Loucy (cell line): ENCODE data around the gene AKR1C3.

Experiments used
- H2AFZ ChIP-seq: fragments of 200-600 bp; sonication (generic); 2 replicates; pipeline ENCODE4 v1.6.0; 2016; ENCODE audit warnings: antibody characterized with exemption, mild to moderate bottlenecking, low read length, moderate library complexity
- H3F3A ChIP-seq: fragments of 200-600 bp; 2 replicates; pipeline ENCODE4 v1.6.0; 2016; ENCODE audit warnings: antibody characterized with exemption, low read depth, mild to moderate bottlenecking
- H3K27me3 ChIP-seq: fragments of 200-600 bp; sonication (generic); 2 replicates; pipeline ENCODE4 v1.6.1; 2014; ENCODE audit warnings: low read length, mild to moderate bottlenecking; ENCODE audit not compliant: insufficient read depth, poor library complexity, severe bottlenecking
- H3K36me3 ChIP-seq: fragments of 200-600 bp; sonication (generic); 2 replicates; pipeline ENCODE4 v1.6.1; 2016; ENCODE audit warnings: low read length; ENCODE audit not compliant: insufficient read depth
- H3K4me1 ChIP-seq: fragments of 200-600 bp; sonication (generic); 2 replicates; pipeline ENCODE4 v1.5.1; 2014; ENCODE audit warnings: low read length, mild to moderate bottlenecking; ENCODE audit not compliant: insufficient read depth, poor library complexity, severe bottlenecking
- H3K4me2 ChIP-seq: fragments of 200-600 bp; sonication (generic); 2 replicates; pipeline ENCODE4 v1.6.0; 2014; ENCODE audit warnings: antibody characterized with exemption, low read length, low read depth, mild to moderate bottlenecking; ENCODE audit not compliant: poor library complexity, severe bottlenecking
- H3K4me3 ChIP-seq: fragments of 200-600 bp; sonication (generic); 2 replicates; pipeline ENCODE4 v1.5.1; 2014; ENCODE audit warnings: low read length, mild to moderate bottlenecking, mixed read lengths; ENCODE audit not compliant: poor library complexity, severe bottlenecking
- H3K79me2 ChIP-seq: fragments of 200-600 bp; sonication (generic); 2 replicates; pipeline ENCODE4 v1.6.1; 2014; ENCODE audit warnings: low read length; ENCODE audit not compliant: insufficient read depth
- H3K9ac ChIP-seq: fragments of 200-600 bp; sonication (generic); 2 replicates; pipeline ENCODE4 v1.6.0; 2014; ENCODE audit warnings: mild to moderate bottlenecking, low read depth, low read length, moderate library complexity; ENCODE audit not compliant: poor library complexity, severe bottlenecking
- H3K9me2 ChIP-seq: fragments of 200-600 bp; sonication (generic); replicated peaks from 2 replicates; pipeline ENCODE4 v1.6.1; 2016; ENCODE audit warnings: low read depth, low read length, mixed read lengths
- H3K9me3 ChIP-seq: fragments of 200-600 bp; sonication (generic); 2 replicates; pipeline ENCODE4 v1.6.1; 2014; ENCODE audit warnings: mild to moderate bottlenecking, antibody characterized with exemption, low read length, low read depth; ENCODE audit not compliant: insufficient read depth
- H4K20me1 ChIP-seq: fragments of 200-600 bp; sonication (generic); 2 replicates; pipeline ENCODE4 v1.6.0; 2014; ENCODE audit warnings: antibody characterized with exemption, low read length, mild to moderate bottlenecking; ENCODE audit not compliant: insufficient read depth, poor library complexity, severe bottlenecking
- EZH2phosphoT487 ChIP-seq: fragments of 200-600 bp; IDR thresholded peaks from 2 replicates; pipeline ENCODE4 v1.6.1; 2018; ENCODE audit warnings: antibody characterized with exemption, mild to moderate bottlenecking, moderate library complexity, borderline replicate concordance
- TF ChIP-seq, protein P1 (sequence below): fragments of 200-600 bp; sonication (generic); conservative IDR thresholded peaks from 2 replicates; pipeline ENCODE4 v1.5.1; 2014; ENCODE audit warnings: mild to moderate bottlenecking, antibody characterized with exemption, low read length

AKR1C3 gene

DNA sequence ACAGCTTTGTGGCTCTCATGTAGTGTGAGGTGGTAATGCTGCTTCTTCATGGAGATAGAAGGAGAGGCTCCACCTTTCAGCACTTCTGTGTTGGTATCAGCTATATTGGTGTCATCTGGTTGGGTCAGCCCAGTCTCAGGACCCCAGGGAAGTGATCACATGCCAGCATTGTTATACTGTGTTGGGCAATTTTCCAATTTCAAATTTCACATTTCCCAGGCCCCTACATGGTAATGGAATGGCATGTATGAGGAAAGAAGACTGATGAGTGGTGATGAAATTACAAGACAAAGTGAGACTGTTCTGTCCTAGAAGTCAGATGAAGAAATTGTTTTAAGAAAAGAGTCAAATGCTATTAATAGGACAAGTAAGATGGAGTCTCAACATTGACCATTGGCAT, 3.7 kb upstream of the AKR1C3 start:
- TF ChIP-seq, protein P1, sequence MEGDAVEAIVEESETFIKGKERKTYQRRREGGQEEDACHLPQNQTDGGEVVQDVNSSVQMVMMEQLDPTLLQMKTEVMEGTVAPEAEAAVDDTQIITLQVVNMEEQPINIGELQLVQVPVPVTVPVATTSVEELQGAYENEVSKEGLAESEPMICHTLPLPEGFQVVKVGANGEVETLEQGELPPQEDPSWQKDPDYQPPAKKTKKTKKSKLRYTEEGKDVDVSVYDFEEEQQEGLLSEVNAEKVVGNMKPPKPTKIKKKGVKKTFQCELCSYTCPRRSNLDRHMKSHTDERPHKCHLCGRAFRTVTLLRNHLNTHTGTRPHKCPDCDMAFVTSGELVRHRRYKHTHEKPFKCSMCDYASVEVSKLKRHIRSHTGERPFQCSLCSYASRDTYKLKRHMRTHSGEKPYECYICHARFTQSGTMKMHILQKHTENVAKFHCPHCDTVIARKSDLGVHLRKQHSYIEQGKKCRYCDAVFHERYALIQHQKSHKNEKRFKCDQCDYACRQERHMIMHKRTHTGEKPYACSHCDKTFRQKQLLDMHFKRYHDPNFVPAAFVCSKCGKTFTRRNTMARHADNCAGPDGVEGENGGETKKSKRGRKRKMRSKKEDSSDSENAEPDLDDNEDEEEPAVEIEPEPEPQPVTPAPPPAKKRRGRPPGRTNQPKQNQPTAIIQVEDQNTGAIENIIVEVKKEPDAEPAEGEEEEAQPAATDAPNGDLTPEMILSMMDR: no peak
- no peak for TF ChIP-seq EZH2phosphoT487
- Histone ChIP-seq H2AFZ (peak overlapping the region; percentile 68), H3K9ac (no peak overlapping the region)

DNA sequence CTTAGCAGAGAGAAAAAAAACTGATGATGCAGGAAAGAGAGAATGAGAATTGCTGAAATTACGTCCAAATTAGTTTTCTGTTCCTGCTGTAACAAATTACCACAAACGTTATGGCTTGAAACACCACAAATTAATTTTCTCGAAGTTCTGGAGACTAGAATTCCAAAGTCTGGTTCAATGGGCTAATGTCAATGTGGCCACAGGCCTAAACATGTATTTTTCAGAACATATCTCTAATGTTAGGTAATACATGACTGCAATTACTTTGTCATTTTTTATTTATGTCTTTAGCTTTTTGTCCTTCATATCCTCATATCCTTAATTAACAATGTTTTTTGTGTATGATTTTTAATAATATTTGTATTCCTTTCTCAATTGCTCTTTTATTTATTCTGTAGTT, 3.0 kb upstream of the AKR1C3 start:
- H2AFZ ChIP-seq: no peak overlapping the region
- no peaks in the 10 kb centered on the region for H3K9me3 ChIP-seq
- no peaks in the 10 kb centered on the region for H3K36me3 ChIP-seq
- H3F3A ChIP-seq: no peaks in the 10 kb centered on the region
- no peaks in the 10 kb centered on the region for H3K9me2 ChIP-seq
- no peak overlapping the region for H3K4me2 ChIP-seq
- peaks cover 24% of the 10 kb centered on the region for H3K4me1 ChIP-seq
- H4K20me1 ChIP-seq: no peaks in the 10 kb centered on the region
- H3K27me3 ChIP-seq: no peaks in the 10 kb centered on the region
- H3K9ac ChIP-seq: no peak overlapping the region
- H3K79me2 ChIP-seq: peaks cover 16% of the 10 kb centered on the region
- H3K4me3 ChIP-seq: no peak overlapping the region
- TF ChIP-seq, protein P1: no peak
- TF ChIP-seq EZH2phosphoT487: no peak

More for the DNA sequence above, 3.7 kb upstream of the AKR1C3 start:
- no peaks in the 10 kb centered on the region for H3K36me3 ChIP-seq
- H3K79me2 ChIP-seq: peaks cover 9% of the 10 kb centered on the region
- no peak overlapping the region for H3K4me2 ChIP-seq
- H3K27me3 ChIP-seq: no peaks in the 10 kb centered on the region
- peaks cover 17% of the 10 kb centered on the region for H3K4me1 ChIP-seq
- H3F3A ChIP-seq: no peaks in the 10 kb centered on the region
- no peaks in the 10 kb centered on the region for H3K9me2 ChIP-seq
- H4K20me1 ChIP-seq: no peaks in the 10 kb centered on the region
- H3K4me3 ChIP-seq: no peak overlapping the region
- H3K9me3 ChIP-seq: no peaks in the 10 kb centered on the region

DNA sequence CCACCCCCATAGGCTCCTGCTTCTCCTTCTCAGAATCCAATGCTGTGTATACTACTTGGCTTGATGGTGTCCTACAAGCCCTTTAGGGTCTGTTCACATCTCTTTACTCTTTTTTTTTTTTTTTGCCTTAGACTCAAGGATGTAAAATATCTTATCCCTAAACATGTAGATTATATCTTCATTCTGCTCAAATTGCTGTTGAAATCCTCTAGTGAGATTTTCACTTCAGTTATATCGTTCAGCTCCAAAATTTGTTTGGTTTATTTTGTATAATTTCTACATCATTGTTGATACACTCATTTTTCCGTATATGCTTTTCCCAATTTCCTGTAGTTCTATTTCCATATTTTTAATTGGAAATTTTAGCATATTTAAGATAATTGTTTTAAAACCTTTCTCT, 1.8 kb upstream of the AKR1C3 start:
- H3K4me1 ChIP-seq: peaks cover 35% of the 10 kb centered on the region
- no peaks in the 10 kb centered on the region for H3K9me3 ChIP-seq
- no peaks in the 10 kb centered on the region for H3K36me3 ChIP-seq
- peaks cover 22% of the 10 kb centered on the region for H3K79me2 ChIP-seq
- no peaks in the 10 kb centered on the region for H3K9me2 ChIP-seq
- H3F3A ChIP-seq: no peaks in the 10 kb centered on the region
- no peak overlapping the region for H3K9ac ChIP-seq
- TF ChIP-seq, protein P1: no peak
- TF ChIP-seq EZH2phosphoT487: no peak
- H3K4me3 ChIP-seq: no peak overlapping the region
- no peak overlapping the region for H2AFZ ChIP-seq
- H3K27me3 ChIP-seq: no peaks in the 10 kb centered on the region
- no peaks in the 10 kb centered on the region for H4K20me1 ChIP-seq
- H3K4me2 ChIP-seq: no peak overlapping the region
